HEK293 (cell line): ENCODE results near the gene EBP.

Source experiments
- GLI2 ChIP-seq: fragments of 450-650 bp; formaldehyde crosslinking; IDR thresholded peaks from 2 replicates; pipeline ENCODE4; 2017; ENCODE audit warnings: missing biosample characterization, missing genetic modification characterization, low read depth, borderline replicate concordance
- YY1 ChIP-seq: fragments of 450-650 bp; formaldehyde crosslinking; IDR thresholded peaks from 2 replicates; pipeline ENCODE4 v1.5.1; 2018; ENCODE audit warnings: missing biosample characterization, missing genetic modification characterization
- ZNF132 ChIP-seq: fragments of 450-650 bp; formaldehyde crosslinking; IDR thresholded peaks from 2 replicates; pipeline ENCODE4 v1.5.1; 2017; ENCODE audit warnings: missing biosample characterization, missing genetic modification characterization, borderline replicate concordance
- ZNF138 ChIP-seq: fragments of 450-650 bp; formaldehyde crosslinking; IDR thresholded peaks from 2 replicates; pipeline ENCODE4 v1.5.1; 2016; ENCODE audit warnings: missing biosample characterization, missing genetic modification characterization, borderline replicate concordance
- ZNF324 ChIP-seq: fragments of 450-650 bp; formaldehyde crosslinking; IDR thresholded peaks from 2 replicates; pipeline ENCODE4 v1.5.1; 2016; ENCODE audit warnings: missing biosample characterization, missing genetic modification characterization
- ZNF350 ChIP-seq: fragments of 450-650 bp; formaldehyde crosslinking; IDR thresholded peaks from 2 replicates; pipeline ENCODE4 v1.5.0; 2017; ENCODE audit warnings: missing biosample characterization, mild to moderate bottlenecking, missing genetic modification characterization
- ZNF391 ChIP-seq: fragments of 450-650 bp; formaldehyde crosslinking; IDR thresholded peaks from 2 replicates; pipeline ENCODE4 v1.5.1; 2016; ENCODE audit warnings: low read depth, missing biosample characterization, missing genetic modification characterization, borderline replicate concordance
- ZNF561 ChIP-seq: fragments of 450-650 bp; IDR thresholded peaks from 2 replicates; pipeline ENCODE4 v1.5.1; 2018; ENCODE audit warnings: missing biosample characterization, missing genetic modification characterization, borderline replicate concordance
- ZNF629 ChIP-seq: fragments of 450-650 bp; formaldehyde crosslinking; IDR thresholded peaks from 2 replicates; pipeline ENCODE4 v1.5.1; 2017; ENCODE audit warnings: missing biosample characterization, missing genetic modification characterization
- ZNF747 ChIP-seq: fragments of 450-650 bp; formaldehyde crosslinking; IDR thresholded peaks from 2 replicates; pipeline ENCODE4 v1.5.1; 2016; ENCODE audit warnings: missing biosample characterization, missing genetic modification characterization
- TF ChIP-seq, protein P1 (sequence below): fragments of 450-650 bp; formaldehyde crosslinking; IDR thresholded peaks from 2 replicates; pipeline ENCODE4 v1.5.1; 2016; ENCODE audit warnings: missing biosample characterization, missing genetic modification characterization
- TF ChIP-seq, protein P2 (sequence below): IDR thresholded peaks from 2 replicates; pipeline ENCODE4 v1.6.1; 2011; ENCODE audit warnings: mild to moderate bottlenecking, low read depth, low read length, borderline replicate concordance
- TF ChIP-seq, protein P3 (sequence below): fragments of 450-650 bp; formaldehyde crosslinking; IDR thresholded peaks from 2 replicates; pipeline ENCODE4 v1.5.1; 2016; ENCODE audit warnings: missing biosample characterization, missing genetic modification characterization

- TF ChIP-seq, protein P1, sequence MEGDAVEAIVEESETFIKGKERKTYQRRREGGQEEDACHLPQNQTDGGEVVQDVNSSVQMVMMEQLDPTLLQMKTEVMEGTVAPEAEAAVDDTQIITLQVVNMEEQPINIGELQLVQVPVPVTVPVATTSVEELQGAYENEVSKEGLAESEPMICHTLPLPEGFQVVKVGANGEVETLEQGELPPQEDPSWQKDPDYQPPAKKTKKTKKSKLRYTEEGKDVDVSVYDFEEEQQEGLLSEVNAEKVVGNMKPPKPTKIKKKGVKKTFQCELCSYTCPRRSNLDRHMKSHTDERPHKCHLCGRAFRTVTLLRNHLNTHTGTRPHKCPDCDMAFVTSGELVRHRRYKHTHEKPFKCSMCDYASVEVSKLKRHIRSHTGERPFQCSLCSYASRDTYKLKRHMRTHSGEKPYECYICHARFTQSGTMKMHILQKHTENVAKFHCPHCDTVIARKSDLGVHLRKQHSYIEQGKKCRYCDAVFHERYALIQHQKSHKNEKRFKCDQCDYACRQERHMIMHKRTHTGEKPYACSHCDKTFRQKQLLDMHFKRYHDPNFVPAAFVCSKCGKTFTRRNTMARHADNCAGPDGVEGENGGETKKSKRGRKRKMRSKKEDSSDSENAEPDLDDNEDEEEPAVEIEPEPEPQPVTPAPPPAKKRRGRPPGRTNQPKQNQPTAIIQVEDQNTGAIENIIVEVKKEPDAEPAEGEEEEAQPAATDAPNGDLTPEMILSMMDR (tag by site-specific recombination) = no peak
- no peak for TF ChIP-seq ZNF391 (tag by site-specific recombination)
- no peak for TF ChIP-seq ZNF747 (tag by site-specific recombination)
- no peak for TF ChIP-seq ZNF629 (tag by site-specific recombination)
- TF ChIP-seq, protein P2, sequence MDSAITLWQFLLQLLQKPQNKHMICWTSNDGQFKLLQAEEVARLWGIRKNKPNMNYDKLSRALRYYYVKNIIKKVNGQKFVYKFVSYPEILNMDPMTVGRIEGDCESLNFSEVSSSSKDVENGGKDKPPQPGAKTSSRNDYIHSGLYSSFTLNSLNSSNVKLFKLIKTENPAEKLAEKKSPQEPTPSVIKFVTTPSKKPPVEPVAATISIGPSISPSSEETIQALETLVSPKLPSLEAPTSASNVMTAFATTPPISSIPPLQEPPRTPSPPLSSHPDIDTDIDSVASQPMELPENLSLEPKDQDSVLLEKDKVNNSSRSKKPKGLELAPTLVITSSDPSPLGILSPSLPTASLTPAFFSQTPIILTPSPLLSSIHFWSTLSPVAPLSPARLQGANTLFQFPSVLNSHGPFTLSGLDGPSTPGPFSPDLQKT = no peak
- TF ChIP-seq ZNF561 (tag by site-specific recombination) = no peak
- TF ChIP-seq ZNF138 (tag by site-specific recombination) = no peak
- TF ChIP-seq ZNF324 (tag by site-specific recombination) = no peak
- no peak for TF ChIP-seq GLI2
- no peak for TF ChIP-seq YY1 (tag by site-specific recombination)
- TF ChIP-seq, protein P3, sequence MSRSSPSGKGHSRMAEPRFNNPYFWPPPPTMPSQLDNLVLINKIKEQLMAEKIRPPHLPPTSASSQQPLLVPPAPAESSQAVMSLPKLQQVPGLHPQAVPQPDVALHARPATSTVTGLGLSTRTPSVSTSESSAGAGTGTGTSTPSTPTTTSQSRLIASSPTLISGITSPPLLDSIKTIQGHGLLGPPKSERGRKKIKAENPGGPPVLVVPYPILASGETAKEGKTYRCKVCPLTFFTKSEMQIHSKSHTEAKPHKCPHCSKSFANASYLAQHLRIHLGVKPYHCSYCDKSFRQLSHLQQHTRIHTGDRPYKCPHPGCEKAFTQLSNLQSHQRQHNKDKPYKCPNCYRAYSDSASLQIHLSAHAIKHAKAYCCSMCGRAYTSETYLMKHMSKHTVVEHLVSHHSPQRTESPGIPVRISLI (tag by site-specific recombination) = no peak
- no peak for TF ChIP-seq ZNF132 (tag by site-specific recombination)
- no peak for TF ChIP-seq ZNF350 (tag by site-specific recombination)
Observed at GRCh38 chrX:48523682-48524081, 2.1 kb downstream of the EBP start.
